ENCODE results near the gene MALRD1.

The MALRD1 gene

DNA sequence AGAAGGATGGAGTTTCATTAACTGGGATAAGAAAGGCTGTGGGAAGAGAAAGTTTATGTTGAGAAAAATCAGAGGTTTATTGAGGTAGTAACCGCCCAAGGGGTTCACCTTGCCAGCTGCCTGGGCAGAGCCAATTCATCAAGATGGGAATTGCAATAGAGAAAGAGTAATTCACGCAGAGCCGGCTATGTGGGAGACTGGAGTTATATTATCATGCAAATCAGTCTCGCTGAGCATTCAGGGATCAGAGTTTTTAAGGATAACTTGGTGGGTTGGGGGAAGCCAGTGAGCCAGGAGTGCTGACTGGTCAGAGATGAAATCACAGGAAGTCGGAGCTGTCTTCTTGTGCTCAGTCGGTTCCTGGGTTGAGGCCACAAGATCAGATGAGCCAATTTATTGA lies 70.6 kb downstream of the MALRD1 start:
- no peak for DNase-seq (ENCODE audit: low read depth in 2 of 2)
- no peak overlapping the region for H3K4me3 ChIP-seq (replicated peaks in 1 of 2; ENCODE audit: low read depth in 2 of 2, low read length in 2 of 2)
- TF ChIP-seq, protein P1, sequence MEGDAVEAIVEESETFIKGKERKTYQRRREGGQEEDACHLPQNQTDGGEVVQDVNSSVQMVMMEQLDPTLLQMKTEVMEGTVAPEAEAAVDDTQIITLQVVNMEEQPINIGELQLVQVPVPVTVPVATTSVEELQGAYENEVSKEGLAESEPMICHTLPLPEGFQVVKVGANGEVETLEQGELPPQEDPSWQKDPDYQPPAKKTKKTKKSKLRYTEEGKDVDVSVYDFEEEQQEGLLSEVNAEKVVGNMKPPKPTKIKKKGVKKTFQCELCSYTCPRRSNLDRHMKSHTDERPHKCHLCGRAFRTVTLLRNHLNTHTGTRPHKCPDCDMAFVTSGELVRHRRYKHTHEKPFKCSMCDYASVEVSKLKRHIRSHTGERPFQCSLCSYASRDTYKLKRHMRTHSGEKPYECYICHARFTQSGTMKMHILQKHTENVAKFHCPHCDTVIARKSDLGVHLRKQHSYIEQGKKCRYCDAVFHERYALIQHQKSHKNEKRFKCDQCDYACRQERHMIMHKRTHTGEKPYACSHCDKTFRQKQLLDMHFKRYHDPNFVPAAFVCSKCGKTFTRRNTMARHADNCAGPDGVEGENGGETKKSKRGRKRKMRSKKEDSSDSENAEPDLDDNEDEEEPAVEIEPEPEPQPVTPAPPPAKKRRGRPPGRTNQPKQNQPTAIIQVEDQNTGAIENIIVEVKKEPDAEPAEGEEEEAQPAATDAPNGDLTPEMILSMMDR (IDR thresholded peaks at IDR 0.05; ENCODE audit: low read depth, low read length), result no peak

- TF ChIP-seq, protein P1 (IDR thresholded peaks at IDR 0.05; ENCODE audit: low read depth, low read length), result no peak
- DNase-seq (ENCODE audit: low read depth in 2 of 2), result no peak
- H3K4me3 ChIP-seq (replicated peaks in 1 of 2; ENCODE audit: low read depth in 2 of 2, low read length in 2 of 2), result no peak overlapping the region
Measured at GRCh38 chr10:19120381-19120908, 71.8 kb downstream of the MALRD1 start.

DNA sequence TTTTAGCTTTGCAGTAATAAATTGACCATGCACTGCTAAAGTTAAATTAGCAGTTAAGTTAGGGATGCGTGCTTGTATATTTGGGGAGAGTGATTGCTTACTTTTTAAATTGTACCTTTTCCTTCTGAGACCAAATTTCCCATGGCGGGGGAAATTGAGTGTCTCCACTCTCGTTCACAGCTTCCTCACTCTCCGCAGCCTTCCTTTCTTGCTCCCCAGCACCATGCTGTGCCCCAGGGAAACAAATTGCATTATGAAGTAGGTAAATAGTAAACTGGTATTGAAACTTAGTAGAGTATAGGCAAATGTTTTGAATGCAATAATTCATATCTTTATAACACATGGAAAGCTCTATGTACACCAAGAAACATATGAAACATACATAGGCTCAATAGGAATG lies 85.4 kb downstream of the MALRD1 start:
- TF ChIP-seq, protein P1 (IDR thresholded peaks at IDR 0.05; ENCODE audit: low read depth, low read length), result no peak
- DNase-seq (ENCODE audit: low read depth in 2 of 2), result no peak
- H3K4me3 ChIP-seq (replicated peaks in 1 of 2; ENCODE audit: low read depth in 2 of 2, low read length in 2 of 2), result no peak overlapping the region

- no peak overlapping the region for H3K4me3 ChIP-seq (replicated peaks in 1 of 2; ENCODE audit: low read depth in 2 of 2, low read length in 2 of 2)
Measured at GRCh38 chr10:19142967-19143366, 94.4 kb downstream of the MALRD1 start.

GRCh38 chr10:19144206-19144605 lies 95.6 kb downstream of the MALRD1 start:
- no peak overlapping the region for H3K4me3 ChIP-seq (replicated peaks in 1 of 2; ENCODE audit: low read depth in 2 of 2, low read length in 2 of 2)
- no peak for DNase-seq (ENCODE audit: low read depth in 2 of 2)
- TF ChIP-seq, protein P1 (IDR thresholded peaks at IDR 0.05; ENCODE audit: low read depth, low read length), result no peak

More at GRCh38 chr10:19142967-19143366, 94.4 kb downstream of the MALRD1 start:
- TF ChIP-seq, protein P1 (IDR thresholded peaks at IDR 0.05; ENCODE audit: low read depth, low read length), result no peak
- no peak for DNase-seq (ENCODE audit: low read depth in 2 of 2)

DNA sequence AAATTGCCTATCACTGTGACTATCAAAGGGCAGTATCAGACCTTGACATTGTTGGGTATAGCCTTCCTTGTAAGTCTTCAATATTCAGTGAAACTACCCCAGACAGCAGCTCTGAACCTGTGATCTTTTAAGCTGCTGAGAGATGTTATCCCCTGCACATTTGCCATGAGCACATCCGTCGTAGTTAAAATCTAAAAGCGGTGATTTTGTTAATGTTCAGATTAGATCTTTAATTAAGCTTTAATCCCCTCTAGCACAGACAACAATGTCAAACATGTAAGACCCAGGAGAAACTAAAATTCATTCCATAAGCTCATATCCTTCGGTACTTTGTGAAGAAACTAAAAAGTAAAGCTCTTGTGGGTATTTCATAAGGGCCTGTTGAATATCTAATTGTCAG lies 105.8 kb downstream of the MALRD1 start:
- TF ChIP-seq, protein P1 (IDR thresholded peaks at IDR 0.05; ENCODE audit: low read depth, low read length), result no peak
- no peak for DNase-seq (ENCODE audit: low read depth in 2 of 2)
- H3K4me3 ChIP-seq (replicated peaks in 1 of 2; ENCODE audit: low read depth in 2 of 2, low read length in 2 of 2), result no peak overlapping the region

- no peak overlapping the region for H3K4me3 ChIP-seq (replicated peaks in 1 of 2; ENCODE audit: low read depth in 2 of 2, low read length in 2 of 2)
- DNase-seq (ENCODE audit: low read depth in 2 of 2), result no peak
- TF ChIP-seq, protein P1 (IDR thresholded peaks at IDR 0.05; ENCODE audit: low read depth, low read length), result no peak
Measured at GRCh38 chr10:19158358-19158757, 109.8 kb downstream of the MALRD1 start.
